A172 (cell line): ENCODE measurements around the gene CAPN5. TPM values are rescaled to one million over a fixed set of nuclear protein-coding genes. Genes with fewer than 3 reads are reported as not detected.

Source experiments
- DNase-seq: peaks from one replicate; pipeline ENCODE4 v3.0.0-alpha.2; 2015; ENCODE audit warnings: low spot score
- total RNA-seq: library from RNA; depleted of rRNA; stranded (reverse); fragments of >200 nt; shearing (Covaris generic); gene quantifications from 2 replicates; pipeline ENCODE4 v1.2.3, GENCODE V29; 2014; rRNA removed

The CAPN5 gene
- total RNA-seq, 1 experiment from 2014 or later: 15.2 TPM

DNA sequence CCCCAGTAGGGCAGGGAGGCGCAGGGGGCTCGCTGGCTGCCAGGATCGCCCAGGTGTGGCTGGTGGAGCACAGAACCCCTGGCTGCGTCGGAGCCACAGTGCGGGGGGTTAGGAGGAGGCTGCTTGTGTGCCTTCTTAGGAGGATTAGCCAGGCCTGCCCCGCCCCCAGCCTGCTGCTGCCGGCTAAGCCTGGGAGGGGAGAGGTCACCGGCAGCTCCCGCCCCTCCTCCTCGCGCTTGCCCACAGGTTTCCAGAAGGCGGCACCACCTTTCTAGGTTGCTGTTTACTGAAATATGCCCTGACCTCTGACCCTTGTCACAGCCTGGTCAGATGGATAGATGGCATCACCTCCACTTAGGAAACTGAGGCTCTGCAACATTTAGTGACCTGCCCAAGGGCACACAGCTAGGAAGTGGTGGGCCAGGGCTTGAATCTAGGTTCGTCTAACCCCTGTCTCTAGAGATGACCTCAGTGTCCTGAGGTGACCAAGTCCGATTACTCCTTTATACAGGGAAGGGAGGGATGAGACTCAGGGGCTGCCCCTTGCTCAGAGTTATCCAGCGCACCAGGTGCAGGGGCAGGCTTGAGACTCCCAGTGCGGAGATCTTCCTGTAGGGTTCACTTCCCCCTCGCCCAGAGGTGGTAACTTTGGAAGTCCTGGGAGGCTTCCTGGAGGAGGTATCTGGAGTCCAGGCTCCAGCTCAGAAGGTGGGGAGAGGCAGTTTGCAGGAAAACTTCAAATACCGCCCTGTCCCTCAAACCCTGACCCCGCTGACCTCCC, 105.3 kb downstream of the CAPN5 start:
- no peak for DNase-seq

DNA sequence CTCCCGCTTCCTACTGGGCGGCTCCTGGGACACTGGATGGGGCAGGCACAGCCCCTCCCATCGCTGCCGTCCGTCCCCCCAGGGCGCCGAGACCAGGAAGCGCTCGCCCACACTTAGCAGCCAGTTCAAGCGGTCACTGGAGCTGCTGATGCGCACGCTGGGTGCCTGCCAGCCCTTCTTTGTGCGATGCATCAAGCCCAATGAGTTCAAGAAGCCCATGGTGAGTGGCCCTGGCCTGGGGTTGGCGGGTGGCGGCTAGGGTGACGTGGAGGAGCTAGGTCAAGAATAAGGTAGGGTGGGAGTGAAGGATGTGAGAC, 105.9 kb downstream of the CAPN5 start:
- DNase-seq: no peak

DNA sequence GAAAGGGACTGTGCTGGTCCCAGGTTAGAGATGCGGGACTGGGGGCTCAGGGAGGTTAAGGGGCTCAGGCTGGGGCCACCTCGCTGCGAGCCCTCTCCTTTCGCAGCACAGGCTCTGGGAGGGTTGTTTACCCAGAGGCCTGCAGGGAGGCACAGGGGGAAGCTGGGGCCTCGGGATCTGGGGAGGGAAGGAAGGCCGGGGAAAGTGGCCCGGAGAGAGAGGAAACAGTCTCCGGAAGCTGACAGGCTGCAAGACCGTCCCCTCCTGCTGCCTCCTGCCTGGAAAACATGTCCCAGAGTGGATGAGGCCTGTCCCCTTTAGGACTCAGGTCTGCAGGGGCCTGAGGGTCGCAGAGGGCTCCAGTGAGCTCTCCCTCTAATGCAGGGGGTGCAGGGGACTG, 106.7 kb downstream of the CAPN5 start:
- no peak for DNase-seq

DNA sequence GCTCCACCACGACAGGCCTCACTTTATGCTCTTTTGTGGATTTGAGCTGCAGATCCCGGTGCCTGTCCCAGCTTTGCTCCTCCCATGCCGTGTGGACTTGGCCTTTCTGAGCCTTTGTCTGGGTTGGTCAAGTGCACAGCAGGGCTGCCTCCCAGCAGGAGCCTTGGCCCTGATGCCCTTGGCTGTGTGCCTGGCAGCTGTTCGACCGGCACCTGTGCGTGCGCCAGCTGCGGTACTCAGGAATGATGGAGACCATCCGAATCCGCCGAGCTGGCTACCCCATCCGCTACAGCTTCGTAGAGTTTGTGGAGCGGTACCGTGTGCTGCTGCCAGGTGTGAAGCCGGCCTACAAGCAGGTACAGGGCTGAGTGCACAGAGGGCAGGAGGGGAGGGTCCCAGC, 107.8 kb downstream of the CAPN5 start:
- no peak for DNase-seq

DNA sequence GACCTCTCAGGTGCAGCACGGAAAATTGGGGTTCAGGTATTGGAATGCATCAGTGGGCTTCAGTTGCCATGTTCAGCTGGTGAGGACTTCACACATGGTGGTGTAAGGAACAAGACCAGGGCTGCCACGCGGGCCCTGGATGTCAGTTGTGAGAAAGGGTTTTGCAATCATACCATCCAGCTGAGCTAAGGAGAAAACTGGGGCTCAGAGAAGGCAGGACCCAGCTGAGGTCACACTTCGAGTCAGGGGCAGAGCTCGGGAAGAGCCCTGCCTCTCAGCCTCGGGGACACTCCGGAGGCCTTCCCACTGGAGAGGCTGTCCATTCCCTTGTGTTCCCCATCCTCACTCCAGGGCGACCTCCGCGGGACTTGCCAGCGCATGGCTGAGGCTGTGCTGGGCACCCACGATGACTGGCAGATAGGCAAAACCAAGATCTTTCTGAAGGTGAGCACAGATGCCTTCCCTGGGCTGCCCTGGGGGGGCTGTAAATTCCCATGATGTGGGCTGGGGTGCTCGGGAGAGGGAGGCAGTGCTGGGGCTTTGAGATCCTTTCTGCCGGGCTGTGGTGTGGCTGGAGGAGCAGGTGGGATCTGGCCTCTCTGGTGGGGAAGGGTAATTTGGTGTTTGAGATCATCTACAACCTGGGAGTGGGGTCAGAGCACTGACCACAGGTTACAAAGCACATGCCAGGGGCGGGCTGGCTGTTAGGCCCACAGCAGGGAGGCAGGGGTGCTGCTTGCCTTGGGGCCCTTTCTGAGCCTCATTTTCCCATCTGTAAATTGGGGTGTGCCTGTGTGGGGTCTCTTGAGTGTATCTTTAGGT, 108.5 kb downstream of the CAPN5 start:
- no peak for DNase-seq

Other genes with a start within 250 kb of the CAPN5 start
- gene ACER3, start 206.1 kb upstream of the CAPN5 start, total RNA-seq: 17.9 and 18.3 TPM in 2 replicates
- gene B3GNT6, start 32.6 kb upstream of the CAPN5 start, total RNA-seq: not detected in 2 replicates
- not detected in 2 replicates for gene OMP, start 35.9 kb downstream of the CAPN5 start, total RNA-seq
- gene MYO7A, start 61.3 kb downstream of the CAPN5 start, total RNA-seq: 0.05 TPM in 1 of 2 replicates, not detected in the other
- gene GDPD4, start 234.7 kb downstream of the CAPN5 start, total RNA-seq: not detected in 2 replicates